Keratinocyte (primary cell): ENCODE results near the gene GNPTAB. TPM values are rescaled to one million over a fixed set of nuclear protein-coding genes. Genes with fewer than 3 reads are reported as not detected.

Source experiments
- DNase-seq: peaks from one replicate; pipeline ENCODE4 v3.0.0-alpha.2; 2011; ENCODE audit warnings: low read depth, missing footprints, low spot score
- FAIRE-seq: peaks from 2 replicates; lab custom pipeline; 2011; peaks lifted over from hg19 to GRCh38; lab: Jason Lieb, UNC
- H2AFZ ChIP-seq: 2 replicates; pipeline ENCODE4 v1.6.0; 2012; ENCODE audit warnings: low read length, control low read depth, inconsistent platforms; ENCODE audit not compliant: control insufficient read depth
- H3K27ac ChIP-seq: 2 replicates; pipeline ENCODE4 v1.5.1; 2011; ENCODE audit warnings: low read length; ENCODE audit not compliant: control insufficient read depth, insufficient read depth
- H3K27me3 ChIP-seq: 3 replicates; pipeline ENCODE4 v1.6.0; 2011; ENCODE audit warnings: low read length; ENCODE audit not compliant: control insufficient read depth, insufficient read depth; ENCODE audit errors: extremely low read depth
- H3K36me3 ChIP-seq, 2 experiments: 2 replicates in 1 of 2; 3 replicates in 1 of 2; pipeline ENCODE4 v1.5.1; 2011; ENCODE audit warnings: low read length in 2 of 2, mild to moderate bottlenecking in 1 of 2; ENCODE audit not compliant: control insufficient read depth in 2 of 2, insufficient read depth in 2 of 2; ENCODE audit errors: extremely low read depth in 1 of 2
- H3K4me1 ChIP-seq: 3 replicates; pipeline ENCODE4 v1.5.1; 2011; ENCODE audit warnings: low read length; ENCODE audit not compliant: control insufficient read depth, insufficient read depth; ENCODE audit errors: extremely low read depth
- H3K4me2 ChIP-seq: 3 replicates; pipeline ENCODE4 v1.6.0; 2011; ENCODE audit warnings: low read depth, low read length; ENCODE audit not compliant: control insufficient read depth, insufficient read depth; ENCODE audit errors: extremely low read depth
- H3K4me3 ChIP-seq, 3 experiments: fragments of 200-600 bp in 1 of 3; sonication (generic) in 1 of 3; 2 replicates in 2 of 3; 3 replicates in 1 of 3; pipeline ENCODE4 v1.5.1; 2011 to 2016; ENCODE audit warnings: low read length in 3 of 3, mild to moderate bottlenecking in 3 of 3, control low read depth in 2 of 3, inconsistent platforms in 1 of 3, low read depth in 1 of 3, mixed read lengths in 1 of 3, mixed run types in 1 of 3, moderate library complexity in 1 of 3; ENCODE audit not compliant: control insufficient read depth in 2 of 3, insufficient read depth in 2 of 3; ENCODE audit errors: extremely low read depth in 1 of 3
- H3K79me2 ChIP-seq: 2 replicates; pipeline ENCODE4 v1.6.0; 2012; ENCODE audit warnings: low read length; ENCODE audit not compliant: control insufficient read depth, insufficient read depth
- H3K9ac ChIP-seq: 3 replicates; pipeline ENCODE4 v1.6.0; 2011; ENCODE audit warnings: low read length; ENCODE audit not compliant: control insufficient read depth, insufficient read depth; ENCODE audit errors: extremely low read depth
- H3K9me1 ChIP-seq: 3 replicates; pipeline ENCODE4 v1.6.0; 2011; ENCODE audit warnings: low read length; ENCODE audit not compliant: control insufficient read depth, insufficient read depth; ENCODE audit errors: extremely low read depth
- H3K9me3 ChIP-seq: 2 replicates; pipeline ENCODE4 v1.5.1; 2012; ENCODE audit warnings: low read depth, low read length; ENCODE audit not compliant: control insufficient read depth
- H4K20me1 ChIP-seq: 3 replicates; pipeline ENCODE4 v1.6.0; 2011; ENCODE audit warnings: low read length; ENCODE audit not compliant: control insufficient read depth, insufficient read depth; ENCODE audit errors: extremely low read depth
- EZH2 ChIP-seq: IDR thresholded peaks from one replicate; pipeline ENCODE4 v1.6.1; 2012; ENCODE audit warnings: inconsistent platforms, mild to moderate bottlenecking, low read length, moderate library complexity
- dilution Hi-C: fragments of 300-500 bp; cut with MboI; formaldehyde crosslinking; loops from one replicate; pipeline ENCODE4 v1.7.0; 2020; ENCODE audit warnings: low sequenced_read_pairs; ENCODE audit not compliant: extremely low pct_ligation_motif_present
- polyA plus RNA-seq, 5 experiments: library from polyadenylated mRNA; depleted of rRNA in 3 of 5; stranded (reverse) in 3 of 5; stranded (forward) in 1 of 5; unstranded in 1 of 5; fragments of >200 nt; gene quantifications; 1 replicate in 1 of 5; 2 replicates in 3 of 5; 3 replicates in 1 of 5; pipeline versions ENCODE4 v1.2.1 to v1.2.3, GENCODE V29; 2011 to 2012; ENCODE audit warnings: missing spikeins in 2 of 5, low read depth in 1 of 5, low replicate concordance in 1 of 5
- TF ChIP-seq, protein P1 (sequence below), 3 experiments: IDR thresholded peaks in 1 of 3; conservative IDR thresholded peaks in 1 of 3; optimal IDR thresholded peaks in 1 of 3; 2 replicates in 2 of 3; 3 replicates in 1 of 3; pipeline versions ENCODE3 to v1.5.1; 2011; ENCODE audit warnings: low read length in 3 of 3, mild to moderate bottlenecking in 3 of 3, moderate library complexity in 2 of 3, control low read depth in 1 of 3, inconsistent platforms in 1 of 3; ENCODE audit not compliant: insufficient read depth in 2 of 3; ENCODE audit errors: extremely low read depth in 1 of 3

GNPTAB gene
- polyA plus RNA-seq, 1 donor (not counting 4 experiments of a cell fraction or from before 2014, with no cell fraction given), result 35.7 TPM

DNA sequence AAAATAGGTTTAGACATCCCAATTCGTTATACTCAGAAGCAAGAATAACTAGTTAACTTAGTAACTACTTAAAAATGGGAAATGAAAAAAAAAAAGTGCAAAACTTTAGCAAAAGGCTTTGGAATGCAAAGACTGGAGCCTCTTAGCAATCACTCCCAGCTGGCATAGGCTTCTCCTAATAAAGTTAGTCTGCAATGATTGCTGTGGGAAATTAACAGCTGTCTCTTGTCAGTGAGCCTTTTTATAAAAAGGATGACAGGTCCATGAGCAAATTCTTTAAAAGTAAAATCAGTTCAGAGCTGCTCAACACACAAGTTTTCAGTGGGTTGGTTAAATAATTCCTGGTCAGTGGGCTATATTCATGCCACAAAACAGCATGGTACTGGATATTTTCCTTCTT, 84.1 kb downstream of the GNPTAB start:
- H3K4me1 ChIP-seq, result no peaks in the 10 kb centered on the region
- H4K20me1 ChIP-seq, result no peaks in the 10 kb centered on the region
- H3K27me3 ChIP-seq, result no peaks in the 10 kb centered on the region
- H3K27ac ChIP-seq, result no peak overlapping the region
- H3K9me1 ChIP-seq, result no peaks in the 10 kb centered on the region
- no peak for TF ChIP-seq EZH2
- TF ChIP-seq, protein P1, sequence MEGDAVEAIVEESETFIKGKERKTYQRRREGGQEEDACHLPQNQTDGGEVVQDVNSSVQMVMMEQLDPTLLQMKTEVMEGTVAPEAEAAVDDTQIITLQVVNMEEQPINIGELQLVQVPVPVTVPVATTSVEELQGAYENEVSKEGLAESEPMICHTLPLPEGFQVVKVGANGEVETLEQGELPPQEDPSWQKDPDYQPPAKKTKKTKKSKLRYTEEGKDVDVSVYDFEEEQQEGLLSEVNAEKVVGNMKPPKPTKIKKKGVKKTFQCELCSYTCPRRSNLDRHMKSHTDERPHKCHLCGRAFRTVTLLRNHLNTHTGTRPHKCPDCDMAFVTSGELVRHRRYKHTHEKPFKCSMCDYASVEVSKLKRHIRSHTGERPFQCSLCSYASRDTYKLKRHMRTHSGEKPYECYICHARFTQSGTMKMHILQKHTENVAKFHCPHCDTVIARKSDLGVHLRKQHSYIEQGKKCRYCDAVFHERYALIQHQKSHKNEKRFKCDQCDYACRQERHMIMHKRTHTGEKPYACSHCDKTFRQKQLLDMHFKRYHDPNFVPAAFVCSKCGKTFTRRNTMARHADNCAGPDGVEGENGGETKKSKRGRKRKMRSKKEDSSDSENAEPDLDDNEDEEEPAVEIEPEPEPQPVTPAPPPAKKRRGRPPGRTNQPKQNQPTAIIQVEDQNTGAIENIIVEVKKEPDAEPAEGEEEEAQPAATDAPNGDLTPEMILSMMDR (optimal IDR thresholded peaks at IDR 0.05 in 1 of 3, IDR thresholded peaks at IDR 0.05 in 1 of 3, conservative IDR thresholded peaks at IDR 0.05 in 1 of 3; ENCODE audit: extremely low read depth in 1 of 3, insufficient read depth in 2 of 3, low read length in 3 of 3), result no peak
- H3K9ac ChIP-seq, result no peak overlapping the region
- H3K4me2 ChIP-seq, result no peak overlapping the region
- dilution Hi-C loops, result no loop called here
- FAIRE-seq, result no peak
- no peaks in the 10 kb centered on the region for H3K9me3 ChIP-seq
- no peak overlapping the region for H3K4me3 ChIP-seq
- no peak overlapping the region for H2AFZ ChIP-seq
- no peaks in the 10 kb centered on the region for H3K79me2 ChIP-seq
- H3K36me3 ChIP-seq, result peaks cover 7 to 14% of the 10 kb centered on the region in 2 experiments
- DNase-seq, result no peak

DNA sequence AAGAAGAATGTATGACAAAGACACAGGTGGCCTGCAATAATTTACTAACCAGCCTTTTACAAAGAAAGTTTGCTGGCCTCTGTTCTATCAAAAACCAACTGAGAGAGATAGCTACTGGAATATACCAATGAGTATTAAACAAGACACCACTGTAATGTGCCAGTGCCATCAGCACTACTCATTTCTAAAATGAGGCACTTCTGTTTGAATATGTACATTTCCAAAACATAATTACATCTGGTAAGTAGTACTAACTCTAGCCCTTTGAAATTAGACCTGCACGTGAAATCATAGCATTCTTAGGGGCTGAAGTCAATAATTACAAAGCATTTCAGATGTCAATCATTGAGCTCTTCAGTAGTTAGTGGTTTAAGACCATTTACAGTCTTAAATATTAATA, 84.6 kb downstream of the GNPTAB start:
- no peak overlapping the region for H3K9ac ChIP-seq
- no peaks in the 10 kb centered on the region for H3K79me2 ChIP-seq
- DNase-seq (no peak), FAIRE-seq (no peak)
- peaks cover 7 to 11% of the 10 kb centered on the region in 2 experiments for H3K36me3 ChIP-seq
- no peak overlapping the region for H3K4me3 ChIP-seq
- TF ChIP-seq, protein P1 (optimal IDR thresholded peaks at IDR 0.05 in 1 of 3, IDR thresholded peaks at IDR 0.05 in 1 of 3, conservative IDR thresholded peaks at IDR 0.05 in 1 of 3; ENCODE audit: extremely low read depth in 1 of 3, insufficient read depth in 2 of 3, low read length in 3 of 3), result no peak
- TF ChIP-seq EZH2, result no peak
- no peak overlapping the region for H3K27ac ChIP-seq
- dilution Hi-C loops, result no loop called here
- no peak overlapping the region for H2AFZ ChIP-seq
- H3K4me1 ChIP-seq, result no peaks in the 10 kb centered on the region
- no peaks in the 10 kb centered on the region for H3K9me1 ChIP-seq
- H3K27me3 ChIP-seq, result no peaks in the 10 kb centered on the region
- H3K4me2 ChIP-seq, result no peak overlapping the region
- no peaks in the 10 kb centered on the region for H4K20me1 ChIP-seq
- no peaks in the 10 kb centered on the region for H3K9me3 ChIP-seq
